ENCODE results near the gene SYCP3.

Gene SYCP3

DNA sequence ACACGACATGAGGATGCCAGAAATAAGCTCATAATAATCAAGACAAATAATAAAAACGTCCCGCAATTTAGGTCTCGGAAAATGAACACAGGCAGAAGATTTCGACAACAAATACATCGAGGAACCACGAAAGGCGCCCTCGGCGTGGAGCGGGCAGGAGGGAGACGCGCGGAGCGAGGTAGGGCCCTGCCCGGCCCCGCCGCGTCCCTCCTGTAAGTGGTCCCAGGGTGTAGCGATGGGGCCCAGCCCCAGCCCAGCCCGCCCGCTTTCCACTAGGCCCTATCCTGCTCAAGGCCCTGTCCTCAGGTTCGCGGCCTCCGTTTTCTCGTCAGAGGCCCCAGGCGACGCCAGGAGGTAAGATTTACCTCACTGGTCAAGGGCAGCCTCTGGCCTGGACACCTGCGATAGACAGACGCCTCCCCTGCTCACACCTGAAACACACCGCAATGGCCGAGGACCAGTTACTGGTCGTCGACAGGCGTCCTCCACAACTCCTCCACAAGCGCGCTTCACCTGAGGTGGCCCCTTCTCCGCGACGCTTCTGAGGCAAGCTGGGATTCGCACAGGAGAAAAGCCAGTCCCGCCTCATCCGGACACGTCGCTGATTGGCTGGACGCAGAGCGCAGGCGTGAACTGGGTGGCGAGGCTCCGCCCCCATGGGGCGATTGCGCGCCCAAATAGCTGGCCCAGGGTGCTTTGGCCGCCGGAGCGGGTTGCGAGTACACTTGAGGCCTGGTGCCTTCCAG lies at the start of gene SYCP3:
SYCP3 (minus strand) TSS at position 543 of the 746 bp plus-strand sequence. CDS start 1,527 bp downstream, outside the sequence.
- DNase-seq = no peak
- Mint-ChIP-seq H3K9me3 (no peaks in the 10 kb centered on the region), H3K4me1 (peaks cover 13% of the 10 kb centered on the region), H3K36me3 (ENCODE audit: low read depth) (peaks cover 15% of the 10 kb centered on the region), H3K27me3 (no peaks in the 10 kb centered on the region), H3K4me3 (no peak within 1 kb of the TSS), H3K27ac (no peak within 1 kb of the TSS)
- ATAC-seq = no peak

DNA sequence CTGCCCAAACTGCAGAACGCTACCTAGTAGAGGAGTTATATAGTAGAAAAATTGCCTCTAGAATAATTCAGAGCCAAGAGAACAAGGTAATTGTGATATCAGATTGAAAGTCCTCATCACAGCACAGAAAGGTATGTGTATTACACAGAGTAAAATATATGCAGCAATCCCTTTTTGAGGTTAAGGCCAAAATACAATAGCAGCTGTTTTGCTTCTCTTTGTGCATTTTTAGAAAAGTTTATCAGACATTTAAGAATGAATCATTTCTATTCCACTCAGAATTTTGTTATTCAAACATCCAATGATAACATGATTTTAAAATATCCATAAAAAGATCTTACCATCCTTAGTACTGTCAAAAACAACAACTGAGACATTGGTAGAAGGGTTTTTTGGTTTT lies 46.4 kb upstream of the SYCP3 start:
- Mint-ChIP-seq H3K9me3 (no peaks in the 10 kb centered on the region), H3K27ac (no peak overlapping the region), H3K27me3 (no peaks in the 10 kb centered on the region), H3K4me1 (peaks cover 34% of the 10 kb centered on the region), H3K4me3 (no peak overlapping the region), H3K36me3 (ENCODE audit: low read depth) (peaks cover 41% of the 10 kb centered on the region)
- no peak for ATAC-seq
- DNase-seq = no peak

DNA sequence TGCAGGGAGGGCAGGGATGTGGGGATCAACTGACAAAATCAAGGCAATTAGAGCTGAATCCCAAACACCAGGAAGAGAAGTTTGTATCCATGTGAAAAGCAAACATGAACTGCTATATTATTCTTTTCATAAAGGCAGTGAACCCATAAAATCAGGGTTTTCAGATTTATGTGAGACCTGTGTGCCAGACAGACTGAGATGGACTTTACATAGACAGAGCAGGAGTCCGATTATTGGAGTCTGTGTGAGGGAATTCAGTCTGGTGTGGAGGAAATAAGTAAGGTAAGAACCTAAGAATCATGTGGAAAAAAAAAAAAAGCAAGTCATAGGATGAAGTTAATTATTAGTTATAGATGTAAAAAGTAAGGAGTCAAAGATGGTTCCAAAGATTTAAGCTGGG lies 45.1 kb upstream of the SYCP3 start:
- ATAC-seq = no peak
- peaks cover 39% of the 10 kb centered on the region for H3K4me1 Mint-ChIP-seq
- no peaks in the 10 kb centered on the region for H3K9me3 Mint-ChIP-seq
- DNase-seq = no peak
- peaks cover 41% of the 10 kb centered on the region for H3K36me3 Mint-ChIP-seq (ENCODE audit: low read depth)
- no peak overlapping the region for H3K27ac Mint-ChIP-seq
- no peaks in the 10 kb centered on the region for H3K27me3 Mint-ChIP-seq
- no peak overlapping the region for H3K4me3 Mint-ChIP-seq

DNA sequence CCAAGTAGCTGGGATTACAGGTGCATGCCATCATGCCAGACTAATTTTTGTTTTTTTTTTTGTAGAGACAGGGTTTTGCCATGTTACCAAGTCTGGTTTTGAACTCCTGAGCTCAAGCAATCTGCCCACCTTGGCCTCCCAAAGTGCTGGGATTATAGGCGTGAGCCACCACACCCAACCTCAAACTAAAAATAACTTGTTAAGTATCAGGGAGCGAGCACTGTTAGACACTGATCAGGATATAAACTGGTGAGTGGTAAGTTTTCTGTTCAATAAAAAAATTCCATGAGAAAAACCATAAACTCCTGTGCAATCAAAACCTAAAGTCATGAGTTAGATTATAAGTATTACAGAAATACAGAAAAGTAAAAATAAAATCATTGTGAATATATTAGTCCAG lies 44.6 kb upstream of the SYCP3 start:
- ATAC-seq (no peak), DNase-seq (no peak)
- Mint-ChIP-seq H3K27me3 (no peaks in the 10 kb centered on the region), H3K36me3 (ENCODE audit: low read depth) (peaks cover 35% of the 10 kb centered on the region), H3K4me1 (peaks cover 39% of the 10 kb centered on the region), H3K9me3 (no peaks in the 10 kb centered on the region), H3K27ac (peak overlapping the region; percentile 95), H3K4me3 (no peak overlapping the region)

DNA sequence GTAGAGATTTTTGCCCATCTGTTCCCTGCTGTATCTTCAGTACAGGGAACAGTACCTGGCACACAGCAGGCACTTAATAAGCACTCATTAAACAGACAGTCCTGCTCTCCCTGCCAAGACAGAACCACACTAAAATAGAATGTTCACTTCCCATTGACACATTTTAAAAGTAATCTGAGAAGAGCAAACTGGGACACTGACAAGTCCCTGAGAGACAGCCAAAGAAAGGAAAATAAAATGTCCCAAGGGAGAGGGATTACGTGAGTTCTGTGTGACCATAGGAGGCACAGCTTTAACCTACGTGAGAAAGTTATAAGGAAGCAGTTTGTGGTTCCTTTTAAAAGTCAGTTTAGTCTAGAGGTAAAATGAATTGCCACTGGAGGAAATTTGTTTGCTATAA lies 43.9 kb upstream of the SYCP3 start:
- DNase-seq (no peak), ATAC-seq (no peak)
- Mint-ChIP-seq H3K4me3 (peak overlapping the region; percentile 54), H3K36me3 (ENCODE audit: low read depth) (peaks cover 37% of the 10 kb centered on the region), H3K27ac (peak overlapping the region; percentile 95), H3K9me3 (no peaks in the 10 kb centered on the region), H3K27me3 (no peaks in the 10 kb centered on the region), H3K4me1 (peaks cover 39% of the 10 kb centered on the region)

DNA sequence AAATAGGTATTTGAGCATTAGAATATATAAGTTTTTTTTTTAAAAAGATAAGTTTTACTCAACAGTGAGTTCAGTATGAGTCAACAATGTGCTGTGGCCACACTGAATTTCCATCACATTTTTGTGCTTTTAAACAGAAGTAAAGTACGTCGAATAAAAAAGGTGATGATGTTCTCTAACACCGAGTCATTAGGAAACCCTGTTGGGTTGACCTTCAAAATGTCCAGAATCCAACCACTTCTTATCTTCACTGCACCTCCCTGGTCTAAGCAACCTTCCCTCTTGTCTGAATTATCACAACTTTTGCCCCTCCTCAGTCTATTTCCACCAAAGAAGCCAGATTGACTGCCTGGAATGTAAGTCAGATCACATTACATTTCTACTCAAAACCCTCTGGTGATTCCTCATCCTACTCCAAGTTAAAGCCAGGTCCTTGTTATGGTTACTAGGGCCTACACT lies 43.0 kb upstream of the SYCP3 start:
- peaks cover 35% of the 10 kb centered on the region for H3K36me3 Mint-ChIP-seq (ENCODE audit: low read depth)
- DNase-seq (no peak), ATAC-seq (peak; percentile 88)
- no peaks in the 10 kb centered on the region for H3K9me3 Mint-ChIP-seq
- no peaks in the 10 kb centered on the region for H3K27me3 Mint-ChIP-seq
- H3K4me3 Mint-ChIP-seq = peak overlapping the region; percentile 54
- peak overlapping the region; percentile 95 for H3K27ac Mint-ChIP-seq
- H3K4me1 Mint-ChIP-seq = peaks cover 39% of the 10 kb centered on the region

DNA sequence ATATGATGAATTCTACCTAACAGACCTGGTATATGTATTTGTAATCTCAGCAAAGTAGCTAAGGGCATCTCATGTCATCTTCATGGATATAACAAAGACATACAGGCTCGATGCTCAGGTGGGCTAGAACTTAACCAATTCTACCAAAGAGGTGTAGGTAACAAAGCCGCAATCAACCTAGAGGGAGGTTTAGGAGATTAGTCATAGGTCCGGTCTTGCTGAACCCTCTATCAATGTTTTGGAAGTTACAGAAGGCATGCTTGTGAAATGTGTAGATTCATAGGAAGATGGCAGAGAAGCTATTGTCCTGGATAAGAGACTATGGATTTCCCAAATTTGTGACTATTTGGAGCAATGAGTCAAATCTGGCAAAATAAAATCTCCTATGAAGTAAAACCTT lies 42.6 kb upstream of the SYCP3 start:
- Mint-ChIP-seq H3K9me3 (no peaks in the 10 kb centered on the region), H3K4me3 (peak overlapping the region; percentile 19), H3K36me3 (ENCODE audit: low read depth) (peaks cover 36% of the 10 kb centered on the region), H3K27ac (peak overlapping the region; percentile 93), H3K27me3 (no peaks in the 10 kb centered on the region), H3K4me1 (peaks cover 39% of the 10 kb centered on the region)
- ATAC-seq (peak; percentile 48), DNase-seq (no peak)

DNA sequence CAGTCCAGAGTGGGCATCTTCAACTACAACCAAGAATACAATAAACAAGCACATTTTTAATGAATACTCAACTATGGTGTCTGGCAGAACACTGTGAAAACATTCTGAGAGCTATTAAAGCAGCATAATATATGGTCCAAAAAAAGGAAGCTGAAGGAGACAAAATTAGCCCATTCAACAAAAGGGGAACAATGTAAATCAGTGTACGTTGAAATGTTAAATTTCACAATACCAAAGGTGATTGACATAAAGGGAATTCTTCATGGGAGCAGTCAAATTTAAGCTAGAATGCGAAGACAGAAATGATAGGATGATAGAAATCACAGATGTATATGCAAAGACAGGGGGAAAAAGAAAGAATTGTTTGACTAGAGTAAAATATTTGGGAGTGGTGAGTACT lies 41.3 kb upstream of the SYCP3 start:
- no peak for ATAC-seq
- H3K27me3 Mint-ChIP-seq = no peaks in the 10 kb centered on the region
- no peaks in the 10 kb centered on the region for H3K9me3 Mint-ChIP-seq
- peaks cover 39% of the 10 kb centered on the region for H3K4me1 Mint-ChIP-seq
- H3K36me3 Mint-ChIP-seq (ENCODE audit: low read depth) = peaks cover 30% of the 10 kb centered on the region
- H3K4me3 Mint-ChIP-seq = no peak overlapping the region
- DNase-seq = no peak
- peak overlapping the region; percentile 93 for H3K27ac Mint-ChIP-seq

DNA sequence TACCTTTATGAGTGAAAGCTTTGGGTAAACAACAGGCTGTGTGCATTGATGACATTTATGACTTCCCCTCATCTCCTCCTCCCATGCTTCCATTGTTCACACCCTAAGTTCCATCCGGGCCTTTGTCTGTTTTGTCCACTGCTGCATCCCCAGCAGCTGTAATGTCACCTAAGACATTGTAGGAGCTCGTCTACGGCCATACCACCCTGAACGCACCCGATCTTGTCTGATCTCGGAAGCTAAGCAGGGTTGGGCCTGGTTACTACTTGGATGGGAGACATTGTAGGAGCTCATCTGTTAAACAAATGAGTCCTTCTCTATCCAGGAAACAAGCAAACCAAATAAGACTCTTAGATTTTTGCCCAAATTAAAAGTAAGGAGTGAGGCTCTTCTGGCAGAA lies 40.4 kb upstream of the SYCP3 start:
- DNase-seq (no peak), ATAC-seq (no peak)
- Mint-ChIP-seq H3K27ac (peak overlapping the region; percentile 7), H3K36me3 (ENCODE audit: low read depth) (peaks cover 29% of the 10 kb centered on the region), H3K27me3 (no peaks in the 10 kb centered on the region), H3K9me3 (no peaks in the 10 kb centered on the region), H3K4me3 (no peak overlapping the region), H3K4me1 (peaks cover 39% of the 10 kb centered on the region)

DNA sequence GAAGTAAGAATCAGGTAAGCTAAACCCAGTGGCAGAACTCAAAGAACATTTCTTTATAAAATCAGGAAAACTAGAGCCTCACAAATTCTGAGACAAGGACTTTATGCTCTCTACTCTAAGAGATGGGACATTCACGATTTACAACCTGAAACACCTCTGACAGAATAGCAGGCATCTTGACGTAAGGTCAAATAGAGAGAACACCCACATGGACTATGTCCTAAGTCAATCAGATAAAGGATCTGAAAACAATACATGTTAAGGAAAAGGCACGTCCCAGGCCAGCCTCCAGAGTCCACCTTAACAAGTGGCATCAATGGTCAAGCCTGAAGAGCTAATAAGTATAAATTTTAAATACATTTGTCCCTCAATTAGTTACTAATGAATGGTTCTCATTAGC lies 39.9 kb upstream of the SYCP3 start:
- no peak overlapping the region for H3K4me3 Mint-ChIP-seq
- DNase-seq (no peak), ATAC-seq (no peak)
- no peaks in the 10 kb centered on the region for H3K27me3 Mint-ChIP-seq
- H3K4me1 Mint-ChIP-seq = peaks cover 39% of the 10 kb centered on the region
- H3K27ac Mint-ChIP-seq = no peak overlapping the region
- H3K9me3 Mint-ChIP-seq = no peaks in the 10 kb centered on the region
- peaks cover 26% of the 10 kb centered on the region for H3K36me3 Mint-ChIP-seq (ENCODE audit: low read depth)

DNA sequence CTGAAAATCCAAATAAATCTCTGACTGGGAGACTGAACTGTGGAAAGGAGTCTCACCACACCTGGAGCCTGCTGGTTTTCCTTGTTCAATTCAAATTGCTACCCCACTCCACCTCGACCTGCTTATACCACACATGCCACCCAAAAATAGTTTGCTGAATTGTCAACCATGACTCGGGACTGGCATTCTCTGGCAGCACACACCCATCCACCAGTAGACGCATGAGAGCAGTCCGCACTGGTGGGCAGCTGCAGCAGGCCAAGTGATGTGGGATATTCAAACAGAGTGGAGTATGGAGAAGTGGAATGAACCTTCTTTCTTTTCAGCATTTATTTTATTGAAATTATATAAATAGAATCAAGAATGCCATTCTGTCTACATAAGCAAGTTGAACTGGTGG lies 38.7 kb upstream of the SYCP3 start:
- Mint-ChIP-seq H3K4me1 (peaks cover 36% of the 10 kb centered on the region), H3K36me3 (ENCODE audit: low read depth) (peaks cover 22% of the 10 kb centered on the region), H3K9me3 (no peaks in the 10 kb centered on the region), H3K4me3 (no peak overlapping the region), H3K27ac (no peak overlapping the region), H3K27me3 (no peaks in the 10 kb centered on the region)
- ATAC-seq = no peak
- DNase-seq = no peak

DNA sequence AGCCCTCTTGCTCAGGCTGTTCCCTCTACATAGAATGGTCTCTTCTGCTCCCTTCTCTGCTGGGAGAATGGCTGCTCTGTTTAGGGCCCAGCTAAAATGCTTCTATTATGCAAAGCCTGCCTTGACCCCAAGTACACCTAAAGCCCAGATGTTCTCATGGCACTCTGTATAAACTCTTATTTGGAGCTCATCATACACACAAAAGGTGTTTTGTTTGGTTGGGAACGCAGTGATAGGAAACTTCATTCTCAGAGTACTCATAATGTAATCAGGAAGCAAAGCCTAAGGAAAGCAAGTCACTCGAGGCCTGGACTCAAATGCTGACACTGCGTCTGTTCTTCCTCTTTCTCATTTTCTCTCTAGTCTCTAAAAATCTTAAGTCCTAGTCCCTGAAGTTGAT lies 38.2 kb upstream of the SYCP3 start:
- peaks cover 21% of the 10 kb centered on the region for H3K36me3 Mint-ChIP-seq (ENCODE audit: low read depth)
- ATAC-seq (no peak), DNase-seq (no peak)
- no peak overlapping the region for H3K4me3 Mint-ChIP-seq
- peaks cover 31% of the 10 kb centered on the region for H3K4me1 Mint-ChIP-seq
- H3K27me3 Mint-ChIP-seq = no peaks in the 10 kb centered on the region
- no peaks in the 10 kb centered on the region for H3K9me3 Mint-ChIP-seq
- H3K27ac Mint-ChIP-seq = peak overlapping the region; percentile 23

DNA sequence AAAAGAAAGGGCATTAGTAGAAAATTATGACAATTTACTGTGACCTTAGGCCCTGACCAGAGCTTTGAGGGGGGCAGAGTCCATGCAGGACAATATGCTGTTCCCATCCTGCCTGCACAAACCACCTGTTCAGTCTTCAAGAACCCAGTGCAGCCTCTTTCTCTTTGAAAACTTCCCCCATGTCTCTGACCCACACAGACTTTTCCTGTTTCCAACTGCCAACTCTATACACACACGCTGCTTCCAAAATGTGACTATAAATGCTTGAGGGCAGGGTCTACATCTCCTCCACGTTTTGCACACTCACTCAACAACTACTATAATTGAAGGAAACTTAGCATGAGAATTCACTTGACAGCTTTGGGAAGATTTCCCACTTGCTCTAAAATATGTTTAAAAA lies 36.6 kb upstream of the SYCP3 start:
- DNase-seq = no peak
- H3K9me3 Mint-ChIP-seq = no peaks in the 10 kb centered on the region
- H3K4me1 Mint-ChIP-seq = peaks cover 16% of the 10 kb centered on the region
- peaks cover 24% of the 10 kb centered on the region for H3K36me3 Mint-ChIP-seq (ENCODE audit: low read depth)
- no peak overlapping the region for H3K4me3 Mint-ChIP-seq
- no peaks in the 10 kb centered on the region for H3K27me3 Mint-ChIP-seq
- no peak for ATAC-seq
- no peak overlapping the region for H3K27ac Mint-ChIP-seq

DNA sequence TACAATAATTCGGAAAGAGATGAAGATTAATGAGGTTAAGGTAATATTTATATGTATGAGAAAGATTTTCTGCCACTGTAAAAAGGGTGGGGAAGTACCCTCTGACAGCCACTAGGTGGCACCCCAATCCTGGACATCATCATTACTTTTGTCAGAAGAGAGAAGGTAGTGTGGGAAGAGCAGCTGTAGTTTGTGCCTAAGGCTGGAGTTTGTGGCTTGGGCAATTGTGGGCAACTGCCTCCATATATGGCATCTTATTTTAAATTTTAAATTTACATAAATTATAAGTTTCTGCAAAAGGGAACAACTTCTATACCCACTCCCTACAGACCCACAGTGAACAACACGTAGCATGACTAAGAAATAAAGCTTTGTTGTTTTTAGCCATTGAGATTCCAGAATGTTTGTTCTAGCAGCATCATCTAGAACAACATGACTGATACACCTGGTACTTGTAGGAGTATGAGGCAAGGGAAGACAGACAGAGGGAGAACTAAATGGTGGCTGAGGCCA lies 34.4 kb upstream of the SYCP3 start:
- ATAC-seq = peak; percentile 74
- peaks cover 9% of the 10 kb centered on the region for H3K4me1 Mint-ChIP-seq
- H3K9me3 Mint-ChIP-seq = no peaks in the 10 kb centered on the region
- no peaks in the 10 kb centered on the region for H3K27me3 Mint-ChIP-seq
- H3K4me3 Mint-ChIP-seq = no peak overlapping the region
- DNase-seq = peak; percentile 67
- peaks cover 24% of the 10 kb centered on the region for H3K36me3 Mint-ChIP-seq (ENCODE audit: low read depth)
- H3K27ac Mint-ChIP-seq = peak overlapping the region; percentile 28

DNA sequence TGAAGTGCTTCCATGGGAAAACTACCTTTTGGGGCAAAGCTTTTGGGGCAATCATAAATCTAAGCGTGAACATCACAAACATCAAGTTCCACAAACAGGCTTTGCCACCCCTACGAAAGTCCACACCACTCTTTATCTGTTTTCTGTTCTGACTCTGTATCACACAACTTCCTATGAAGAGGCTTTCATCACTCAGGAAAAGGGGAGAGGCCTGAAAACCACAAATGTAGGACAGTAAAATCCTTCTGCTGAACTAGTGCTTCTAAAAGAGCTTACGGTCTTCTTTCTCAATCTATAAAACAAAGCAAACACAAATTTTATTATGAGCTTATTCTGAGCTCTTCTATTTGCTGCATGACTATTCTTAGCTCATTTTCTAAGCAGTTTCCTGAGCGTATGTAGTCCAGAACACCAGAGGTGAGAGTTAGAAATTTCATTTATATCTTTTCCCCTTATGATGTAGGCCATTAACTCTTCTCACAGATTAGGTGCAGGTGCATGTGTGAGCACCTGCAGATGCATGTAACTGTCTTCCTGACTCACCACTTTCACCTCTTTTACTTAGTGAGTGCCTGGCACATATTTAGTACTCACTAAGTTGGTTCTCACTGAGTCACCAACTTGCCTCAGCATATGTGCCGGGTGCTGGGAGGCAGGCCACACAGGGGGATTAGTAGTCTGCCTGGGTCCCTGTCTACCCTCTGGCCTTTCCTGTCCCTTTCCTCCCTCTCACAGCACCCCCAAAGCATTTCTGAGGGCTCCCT lies 32.9 kb upstream of the SYCP3 start:
- ATAC-seq = peak; percentile 41
- Mint-ChIP-seq H3K4me1 (peaks cover 9% of the 10 kb centered on the region), H3K27ac (no peak overlapping the region), H3K36me3 (ENCODE audit: low read depth) (peaks cover 22% of the 10 kb centered on the region), H3K4me3 (no peak overlapping the region), H3K27me3 (no peaks in the 10 kb centered on the region), H3K9me3 (no peaks in the 10 kb centered on the region)
- DNase-seq = no peak

Data from activated naive CD8-positive, alpha-beta T cell treated with anti-CD3 and anti-CD28 coated beads, Interleukin-2, amount 50 U/mL, for 24 hours (primary cell).